ENCODE measurements around the gene LRP1. TPM values are rescaled to one million over a fixed set of nuclear protein-coding genes. Genes with fewer than 3 reads are reported as not detected.

LRP1 gene
- total and polyA plus RNA-seq, 2 of the 4 experiments (the other 2 are of a cell fraction) = 73.1 to 142 TPM

- TF ChIP-seq BHLHE40 (IDR thresholded peaks at IDR 0.05; ENCODE audit: low read depth, low read length) = no peak
Observed at GRCh38 chr12:57175428-57176138, 47.3 kb downstream of the LRP1 start (continued).

DNA sequence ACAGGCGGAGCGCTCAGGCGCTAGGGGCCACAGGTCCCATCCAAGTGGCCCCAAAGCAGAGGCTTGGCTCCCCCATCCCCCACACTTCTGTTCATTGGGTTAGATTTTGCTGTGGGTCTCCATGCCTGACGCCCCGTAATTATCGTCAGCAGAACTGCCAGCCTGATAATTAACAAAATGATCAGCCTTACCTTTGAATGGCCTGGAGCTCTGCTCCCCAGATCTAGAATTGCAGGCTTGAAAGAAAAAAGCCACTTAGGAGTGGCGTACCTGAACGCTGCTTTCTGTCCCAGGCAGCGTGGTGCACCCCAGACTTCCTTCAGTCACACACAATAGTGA is 47.8 kb downstream of the LRP1 start:
- Histone ChIP-seq H2AFZ (replicated peaks; ENCODE audit: low read length, poor library complexity) (peak overlapping the region; percentile 64), H4K8ac (ENCODE audit: low read depth in 2 of 2, low read length in 2 of 2) (no peak overlapping the region), H2BK120ac (ENCODE audit: low read depth, low read length) (no peak overlapping the region), H4K5ac (ENCODE audit: low read depth, low read length) (no peak overlapping the region), H3K9ac (ENCODE audit: low read depth, low read length) (no peak overlapping the region), H3K4me3 (ENCODE audit: insufficient read depth, low read depth, low read length) (no peak overlapping the region), H3K9me1 (ENCODE audit: insufficient read depth, low read length) (no peaks in the 10 kb centered on the region; the same call in 1 of the 2 replicates), H2BK5ac (ENCODE audit: low read depth, low read length, poor library complexity, severe bottlenecking) (no peak overlapping the region), H3K36me3 (ENCODE audit: control insufficient read depth, insufficient read depth, low read length) (peaks cover 90% of the 10 kb centered on the region), H3K4me2 (ENCODE audit: low read depth, low read length) (no peak overlapping the region), H3K14ac (replicated peaks; ENCODE audit: low read depth, low read length) (no peak overlapping the region), H2AK5ac (ENCODE audit: low read depth, low read length) (no peak overlapping the region), H2BK15ac (ENCODE audit: low read depth, low read length) (no peak overlapping the region), H3K9me3 (ENCODE audit: control insufficient read depth, insufficient read depth, low read length) (no peaks in the 10 kb centered on the region), H3K27ac (ENCODE audit: insufficient read depth, low read length) (no peak overlapping the region), H3K4me1 (ENCODE audit: control insufficient read depth, insufficient read depth, low read length) (peaks cover 4% of the 10 kb centered on the region), H4K20me1 (ENCODE audit: insufficient read depth, low read length) (peaks cover 40% of the 10 kb centered on the region), H3K18ac (ENCODE audit: low read depth, low read length) (no peak overlapping the region), H3K56ac (ENCODE audit: extremely low read depth, insufficient read depth, low read length) (no peak overlapping the region), H4K91ac (ENCODE audit: insufficient read depth, low read depth, low read length) (no peak overlapping the region), H3K23ac (ENCODE audit: low read depth, low read length) (no peak overlapping the region), H3K4ac (ENCODE audit: low read depth, low read length) (no peak overlapping the region), H2AK9ac (replicated peaks; ENCODE audit: low read depth, low read length, poor library complexity) (no peak overlapping the region), H3K79me1 (ENCODE audit: low read depth in 1 of 2, low read length in 2 of 2) (peaks cover 8 to 53% of the 10 kb centered on the region in 2 experiments), H3K27me3 (ENCODE audit: control insufficient read depth, insufficient read depth, low read length) (no peaks in the 10 kb centered on the region), H2BK20ac (ENCODE audit: low read depth, low read length) (no peak overlapping the region)
- TF ChIP-seq, protein P1, sequence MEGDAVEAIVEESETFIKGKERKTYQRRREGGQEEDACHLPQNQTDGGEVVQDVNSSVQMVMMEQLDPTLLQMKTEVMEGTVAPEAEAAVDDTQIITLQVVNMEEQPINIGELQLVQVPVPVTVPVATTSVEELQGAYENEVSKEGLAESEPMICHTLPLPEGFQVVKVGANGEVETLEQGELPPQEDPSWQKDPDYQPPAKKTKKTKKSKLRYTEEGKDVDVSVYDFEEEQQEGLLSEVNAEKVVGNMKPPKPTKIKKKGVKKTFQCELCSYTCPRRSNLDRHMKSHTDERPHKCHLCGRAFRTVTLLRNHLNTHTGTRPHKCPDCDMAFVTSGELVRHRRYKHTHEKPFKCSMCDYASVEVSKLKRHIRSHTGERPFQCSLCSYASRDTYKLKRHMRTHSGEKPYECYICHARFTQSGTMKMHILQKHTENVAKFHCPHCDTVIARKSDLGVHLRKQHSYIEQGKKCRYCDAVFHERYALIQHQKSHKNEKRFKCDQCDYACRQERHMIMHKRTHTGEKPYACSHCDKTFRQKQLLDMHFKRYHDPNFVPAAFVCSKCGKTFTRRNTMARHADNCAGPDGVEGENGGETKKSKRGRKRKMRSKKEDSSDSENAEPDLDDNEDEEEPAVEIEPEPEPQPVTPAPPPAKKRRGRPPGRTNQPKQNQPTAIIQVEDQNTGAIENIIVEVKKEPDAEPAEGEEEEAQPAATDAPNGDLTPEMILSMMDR (conservative IDR thresholded peaks at IDR 0.05; ENCODE audit: low read depth, low read length) = no peak
- no peak for TF ChIP-seq MAZ (IDR thresholded peaks at IDR 0.05; ENCODE audit: borderline replicate concordance, low read depth, low read length)
- no peak for TF ChIP-seq SMC3 (IDR thresholded peaks at IDR 0.05; ENCODE audit: low read depth, low read length)
- TF ChIP-seq BHLHE40 (IDR thresholded peaks at IDR 0.05; ENCODE audit: low read depth, low read length) = no peak
- no peak for TF ChIP-seq CHD1 (IDR thresholded peaks at IDR 0.05; ENCODE audit: low read depth, low read length)
- TF ChIP-seq RFX5 (IDR thresholded peaks at IDR 0.05; ENCODE audit: low read depth, low read length) = no peak
- TF ChIP-seq ELK1 (IDR thresholded peaks at IDR 0.05; ENCODE audit: borderline replicate concordance, low read depth, low read length) = no peak
- no peak for TF ChIP-seq FOS (IDR thresholded peaks at IDR 0.05; ENCODE audit: low read depth, low read length)
- in situ Hi-C loops (cut with MboI; ENCODE audit: low sequenced_read_pairs) (loop anchor here (5.0 kb wide), 2 partner anchors 54 to 109 kb away; no protein-coding TSS in a partner anchor), dilution Hi-C loops (cut with HindIII; ENCODE audit: low sequenced_read_pairs, unreplicated experiment) (no loop called here), intact Hi-C loops (cut with micrococcal nuclease) (no loop called here)
- ChIA-PET CTCF (interaction anchor here (0.6 to 1.8 kb wide), 6 partner anchors 9 to 107 kb away, joined by 3 to 12 read pairs (median 4); no protein-coding TSS in a partner anchor), POLR2A (ENCODE audit: unreplicated experiment) (no interaction called here)
- DNase-seq = no peak
- no peak for ATAC-seq (ENCODE audit: low read depth)
- WGBS, 2 experiments (ENCODE audit: extremely low coverage in 2 of 2, insufficient read length in 1 of 2) = 80% methylated on average over 1 of the region's 9 CpGs; no CpG with 5 or more reads in 1 of the 2 experiments
- BruUV-seq (replicated peaks) = no TSS peak

Measured in IMR-90 (cell line).